ENCODE measurements around the gene DHRS9.
"Not testable (repeated sequence)": the region's sequence is repeated elsewhere in the genome, so short reads cannot be mapped to it uniquely, and the experiment has no call there.

DNA sequence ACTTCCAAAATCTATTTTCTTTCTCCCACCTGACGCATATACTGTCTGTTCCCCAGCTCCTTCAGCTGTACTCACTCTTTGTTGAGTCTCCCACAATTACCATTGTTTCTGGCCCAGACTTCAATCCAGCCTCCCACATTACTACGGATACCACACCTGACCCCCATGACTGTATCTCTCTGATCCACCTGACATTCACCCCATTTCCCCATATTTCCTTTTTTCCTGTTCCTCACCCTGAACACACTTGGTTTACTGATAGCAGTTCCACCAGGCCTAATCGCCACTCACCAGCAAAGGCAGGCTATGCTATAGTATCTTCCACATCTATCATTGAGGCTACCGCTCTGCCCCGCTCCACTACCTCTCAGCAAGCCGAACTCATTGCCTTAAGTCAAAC lies 64.9 kb downstream of the DHRS9 start:
- not testable (repeated sequence) for TF ChIP-seq CTCF, POLR2A (IDR thresholded peaks at IDR 0.05)
